ENCODE results near the gene PARD3B.

DNA sequence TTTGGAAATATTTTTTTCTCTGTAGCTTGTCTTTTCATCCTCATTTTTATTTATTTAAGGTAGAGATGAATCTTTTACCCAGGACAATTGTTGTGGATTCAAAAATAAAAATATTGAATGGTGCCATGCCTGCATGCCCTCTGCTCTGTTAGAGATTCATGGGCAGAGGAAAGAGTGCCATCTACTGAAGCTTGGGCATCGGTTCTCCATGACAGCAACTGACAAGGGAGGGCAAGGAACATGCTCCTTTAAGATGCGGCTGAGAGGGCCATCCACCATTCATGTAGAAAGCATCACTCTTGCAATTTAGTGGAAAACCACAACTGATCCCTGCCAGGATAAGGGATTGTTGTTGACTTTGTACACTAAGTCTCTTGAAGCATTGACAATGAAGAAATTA is 79.9 kb downstream of the PARD3B start:
- TF ChIP-seq, protein P1, sequence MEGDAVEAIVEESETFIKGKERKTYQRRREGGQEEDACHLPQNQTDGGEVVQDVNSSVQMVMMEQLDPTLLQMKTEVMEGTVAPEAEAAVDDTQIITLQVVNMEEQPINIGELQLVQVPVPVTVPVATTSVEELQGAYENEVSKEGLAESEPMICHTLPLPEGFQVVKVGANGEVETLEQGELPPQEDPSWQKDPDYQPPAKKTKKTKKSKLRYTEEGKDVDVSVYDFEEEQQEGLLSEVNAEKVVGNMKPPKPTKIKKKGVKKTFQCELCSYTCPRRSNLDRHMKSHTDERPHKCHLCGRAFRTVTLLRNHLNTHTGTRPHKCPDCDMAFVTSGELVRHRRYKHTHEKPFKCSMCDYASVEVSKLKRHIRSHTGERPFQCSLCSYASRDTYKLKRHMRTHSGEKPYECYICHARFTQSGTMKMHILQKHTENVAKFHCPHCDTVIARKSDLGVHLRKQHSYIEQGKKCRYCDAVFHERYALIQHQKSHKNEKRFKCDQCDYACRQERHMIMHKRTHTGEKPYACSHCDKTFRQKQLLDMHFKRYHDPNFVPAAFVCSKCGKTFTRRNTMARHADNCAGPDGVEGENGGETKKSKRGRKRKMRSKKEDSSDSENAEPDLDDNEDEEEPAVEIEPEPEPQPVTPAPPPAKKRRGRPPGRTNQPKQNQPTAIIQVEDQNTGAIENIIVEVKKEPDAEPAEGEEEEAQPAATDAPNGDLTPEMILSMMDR (conservative IDR thresholded peaks at IDR 0.05; ENCODE audit: low read depth, low read length) = peak; percentile 68
- TF ChIP-seq EZH2 (IDR thresholded peaks at IDR 0.05; ENCODE audit: low read length, unreplicated experiment) (no peak), EZH2phosphoT487 (IDR thresholded peaks at IDR 0.05; ENCODE audit: borderline replicate concordance, low read length) (no peak)

Measured in PC-3 (cell line).